Epithelial cell of proximal tubule (primary cell): Measurements from ENCODE around the gene MREG. TPM values are rescaled to one million over a fixed set of nuclear protein-coding genes. Genes with fewer than 3 reads are reported as not detected.

Source experiments
- DNase-seq: peaks from one replicate; pipeline ENCODE4 v3.0.0-alpha.2; 2011; ENCODE audit warnings: low read depth
- H3K4me3 ChIP-seq: 2 replicates; pipeline ENCODE4 v1.5.1; 2011; ENCODE audit warnings: low read depth, mild to moderate bottlenecking, low read length
- total RNA-seq: library from RNA; depleted of rRNA; stranded (reverse); fragments of >200 nt; gene quantifications from 2 replicates; pipeline ENCODE4 v1.2.3, GENCODE V29; 2015
- TF ChIP-seq, protein P1 (sequence below): conservative IDR thresholded peaks from 2 replicates; pipeline ENCODE4 v1.5.1; 2012; ENCODE audit warnings: low read depth, mild to moderate bottlenecking, low read length

The MREG gene
- 12.7 and 22.1 TPM in 2 replicates for total RNA-seq

- peak within 1 kb of the TSS; percentile 72 for H3K4me3 ChIP-seq
- no peak for DNase-seq
- TF ChIP-seq, protein P1, sequence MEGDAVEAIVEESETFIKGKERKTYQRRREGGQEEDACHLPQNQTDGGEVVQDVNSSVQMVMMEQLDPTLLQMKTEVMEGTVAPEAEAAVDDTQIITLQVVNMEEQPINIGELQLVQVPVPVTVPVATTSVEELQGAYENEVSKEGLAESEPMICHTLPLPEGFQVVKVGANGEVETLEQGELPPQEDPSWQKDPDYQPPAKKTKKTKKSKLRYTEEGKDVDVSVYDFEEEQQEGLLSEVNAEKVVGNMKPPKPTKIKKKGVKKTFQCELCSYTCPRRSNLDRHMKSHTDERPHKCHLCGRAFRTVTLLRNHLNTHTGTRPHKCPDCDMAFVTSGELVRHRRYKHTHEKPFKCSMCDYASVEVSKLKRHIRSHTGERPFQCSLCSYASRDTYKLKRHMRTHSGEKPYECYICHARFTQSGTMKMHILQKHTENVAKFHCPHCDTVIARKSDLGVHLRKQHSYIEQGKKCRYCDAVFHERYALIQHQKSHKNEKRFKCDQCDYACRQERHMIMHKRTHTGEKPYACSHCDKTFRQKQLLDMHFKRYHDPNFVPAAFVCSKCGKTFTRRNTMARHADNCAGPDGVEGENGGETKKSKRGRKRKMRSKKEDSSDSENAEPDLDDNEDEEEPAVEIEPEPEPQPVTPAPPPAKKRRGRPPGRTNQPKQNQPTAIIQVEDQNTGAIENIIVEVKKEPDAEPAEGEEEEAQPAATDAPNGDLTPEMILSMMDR: peak; percentile 62
These were observed at the start of gene MREG for GRCh38 chr2:216013080-216013909. TSS of gene MREG (minus strand) at chr2:216013551. CDS start at chr2:216013327, 224 bp downstream.

DNA sequence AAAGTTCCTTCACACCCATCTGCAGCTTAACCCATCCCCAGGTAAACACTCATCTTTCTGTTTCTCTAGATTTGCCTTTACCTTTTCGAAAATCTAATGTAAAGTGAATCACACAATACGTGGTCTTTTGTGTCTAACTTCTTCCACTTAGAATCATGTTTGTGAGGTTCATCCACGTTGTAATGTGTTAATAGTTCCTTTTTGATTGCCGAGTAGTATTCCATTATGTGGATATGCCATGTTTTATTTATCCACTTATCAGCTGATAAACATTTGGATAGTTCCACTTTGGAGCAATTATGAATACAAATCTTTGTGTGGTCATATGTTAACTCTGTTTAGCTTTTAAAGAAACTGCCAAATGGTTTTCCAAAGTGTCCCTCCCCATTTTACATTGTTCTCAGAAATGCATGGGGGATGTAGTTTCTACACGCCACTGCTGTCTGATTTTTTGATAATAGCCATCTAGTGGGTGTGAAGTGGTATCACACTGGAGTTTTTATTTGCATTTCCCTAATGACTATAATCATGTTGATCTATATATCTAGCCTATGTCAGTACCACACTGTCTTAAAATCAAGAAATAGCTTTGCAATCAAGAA lies 46.0 kb upstream of the MREG start:
- TF ChIP-seq, protein P1: peak; percentile 43
- H3K4me3 ChIP-seq: no peak overlapping the region
- no peak for DNase-seq

DNA sequence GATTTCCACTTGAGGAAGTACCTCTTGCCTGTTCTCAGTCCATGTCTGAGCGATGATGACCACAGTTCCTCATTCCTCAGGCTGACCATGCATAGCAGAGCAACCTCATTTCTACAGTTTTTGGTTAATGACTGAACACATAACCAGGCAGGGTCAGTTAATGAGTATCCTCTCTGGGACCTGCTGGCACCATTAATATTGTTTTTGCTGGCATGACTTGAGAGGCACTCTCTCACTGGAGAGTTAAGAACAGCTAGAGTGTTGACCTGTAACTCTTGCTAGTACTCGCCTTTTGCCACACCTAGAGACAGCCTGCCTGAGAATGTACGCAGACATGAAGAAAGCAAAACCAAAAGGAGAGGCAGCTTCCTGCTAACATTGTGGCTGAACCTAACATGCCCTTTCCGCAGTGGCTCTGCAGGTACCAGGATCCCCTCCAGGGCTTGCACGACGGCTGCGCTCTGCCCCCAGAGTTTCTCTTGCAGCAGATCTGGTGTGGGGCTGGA lies 44.4 kb upstream of the MREG start:
- TF ChIP-seq, protein P1: no peak
- DNase-seq: peak; percentile 100
- peak overlapping the region; percentile 44 for H3K4me3 ChIP-seq

DNA sequence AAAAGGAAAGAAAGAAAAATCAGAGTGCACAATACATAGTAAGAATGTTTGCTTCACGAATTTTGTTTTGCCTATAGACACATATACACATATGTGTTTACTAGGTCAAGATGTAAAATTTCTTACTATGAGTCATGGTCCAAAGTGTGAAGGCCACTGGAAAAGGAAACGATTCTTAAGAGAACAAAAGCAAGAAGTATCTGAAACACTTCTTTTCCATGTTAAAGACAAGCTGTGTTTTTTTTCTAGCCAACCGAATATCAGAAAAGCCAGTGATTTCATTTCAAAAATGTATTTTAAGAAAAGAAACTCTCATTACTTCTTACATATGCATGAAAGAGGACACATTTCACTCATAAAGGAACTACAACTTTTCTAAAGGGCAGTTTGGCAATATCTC lies 43.4 kb upstream of the MREG start:
- H3K4me3 ChIP-seq: no peak overlapping the region
- TF ChIP-seq, protein P1: no peak
- no peak for DNase-seq

- TF ChIP-seq, protein P1: no peak
- no peak overlapping the region for H3K4me3 ChIP-seq
- no peak for DNase-seq
These were observed 42.3 kb upstream of the MREG start for GRCh38 chr2:216055680-216056079.

DNA sequence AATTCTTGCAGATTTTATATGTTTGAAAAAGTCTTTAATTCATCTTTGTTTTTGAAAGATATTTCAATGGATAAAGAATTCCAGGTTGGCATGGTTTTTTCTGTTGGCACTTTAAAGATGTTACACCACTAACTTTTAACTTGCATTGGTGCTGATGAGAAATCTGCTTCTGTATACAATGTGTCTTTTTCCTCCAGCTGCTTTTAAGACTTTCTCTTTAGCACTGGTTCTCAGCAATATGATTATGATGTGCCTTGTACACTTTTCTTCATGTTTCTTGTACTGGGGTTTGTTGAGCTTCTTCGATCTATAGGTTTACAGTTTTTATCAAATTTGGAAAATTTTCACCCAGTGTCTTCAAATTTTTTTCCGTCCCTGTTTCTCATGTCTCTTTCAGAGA lies 39.1 kb upstream of the MREG start:
- DNase-seq: no peak
- TF ChIP-seq, protein P1: no peak

GRCh38 chr2:216051350-216051749 lies 38.0 kb upstream of the MREG start:
- DNase-seq: no peak
- H3K4me3 ChIP-seq: no peak overlapping the region
- TF ChIP-seq, protein P1: no peak

More for the DNA sequence above, 39.1 kb upstream of the MREG start:
- no peak overlapping the region for H3K4me3 ChIP-seq
